HepG2 (cell line): ENCODE results near the gene PLXNA4. TPM values are rescaled to one million over a fixed set of nuclear protein-coding genes. Genes with fewer than 3 reads are reported as not detected.

ENCODE experiments used
- ATAC-seq: fragments of 200-7000 bp; cut with Tn5 transposase; 3 replicates; pipeline ENCODE4 v1.9.1; 2020; ENCODE audit warnings: mild to moderate bottlenecking, moderate library complexity
- BruUV-seq: library from RNA; stranded (reverse); fragments of 400-500 nt; replicated peaks from 2 replicates; lab custom pipeline; 2021; lab: Mats Ljungman, UMichigan
- CTCF ChIA-PET: fragments of 300-600 bp; formaldehyde crosslinking; extraction: SDS; loops from one replicate; lab custom pipeline; 2021; ENCODE audit warnings: low total read pairs, inconsistent platforms, low intra/inter-chr PET ratio; lab: Yijun Ruan, JAX
- POLR2A ChIA-PET: fragments of 350-600 bp; sonication (Branson Sonifier 250); formaldehyde crosslinking; loops from one replicate; lab custom pipeline; 2020; ENCODE audit warnings: antibody characterized with exemption, inconsistent platforms; lab: Yijun Ruan, JAX
- DNase-seq: peaks from one replicate; pipeline ENCODE4 v3.0.0-alpha.2; 2015; ENCODE audit warnings: low spot score
- FAIRE-seq: peaks from 3 replicates; lab custom pipeline; 2011; peaks lifted over from hg19 to GRCh38; lab: Jason Lieb, UNC
- H2AFZ ChIP-seq: one replicate; pipeline ENCODE4 v1.6.1; 2011; ENCODE audit warnings: low read length, inconsistent platforms
- H3K27ac ChIP-seq: fragments of 300-600 bp; 3 replicates; pipeline ENCODE4 v1.8.0; 2011; ENCODE audit warnings: mixed run types, mild to moderate bottlenecking, mixed read lengths, low read length, inconsistent platforms; ENCODE audit not compliant: insufficient read depth; ENCODE audit errors: extremely low read length
- H3K27me3 ChIP-seq, 2 experiments: fragments of 200-600 bp in 1 of 2; 2 replicates in 1 of 2; 3 replicates in 1 of 2; pipeline versions ENCODE4 v1.6.0 to v1.8.0; 2011; ENCODE audit warnings: low read length in 2 of 2, mild to moderate bottlenecking in 2 of 2, moderate library complexity in 2 of 2, inconsistent platforms in 1 of 2; ENCODE audit not compliant: insufficient read depth in 2 of 2, control insufficient read depth in 1 of 2
- H3K36me3 ChIP-seq, 2 experiments: fragments of 200-600 bp in 1 of 2; replicated peaks in 1 of 2; 2 replicates in 1 of 2; 3 replicates in 1 of 2; pipeline versions ENCODE4 v1.5.1 to v1.8.0; 2011; ENCODE audit warnings: low read length in 2 of 2, inconsistent platforms in 1 of 2; ENCODE audit not compliant: insufficient read depth in 2 of 2, control insufficient read depth in 1 of 2
- H3K4me1 ChIP-seq: 2 replicates; pipeline ENCODE4 v1.5.1; 2012; ENCODE audit warnings: low read length, inconsistent platforms; ENCODE audit not compliant: insufficient read depth
- H3K4me2 ChIP-seq: 2 replicates; pipeline ENCODE4 v1.6.0; 2011; ENCODE audit warnings: low read depth, low read length, inconsistent platforms
- H3K4me3 ChIP-seq, 3 experiments: fragments of 200-600 bp in 1 of 3; sonication (generic), shearing (Covaris generic) in 1 of 3; replicated peaks in 1 of 3; 2 replicates each; pipeline ENCODE4 v1.5.1; 2011 to 2016; ENCODE audit warnings: low read length in 3 of 3, inconsistent platforms in 2 of 3, low read depth in 2 of 3, mild to moderate bottlenecking in 2 of 3, control low read depth in 1 of 3, mixed read lengths in 1 of 3; ENCODE audit not compliant: insufficient read depth in 1 of 3
- H3K79me2 ChIP-seq: one replicate; pipeline ENCODE4 v1.6.1; 2011; ENCODE audit warnings: low read length, inconsistent platforms; ENCODE audit not compliant: insufficient read depth
- H3K9ac ChIP-seq: 2 replicates; pipeline ENCODE4 v1.6.0; 2011; ENCODE audit warnings: mild to moderate bottlenecking, low read depth, low read length, inconsistent platforms; ENCODE audit not compliant: insufficient read depth
- H3K9me3 ChIP-seq: 2 replicates; pipeline ENCODE4 v1.5.1; 2012; ENCODE audit warnings: mild to moderate bottlenecking, low read length
- H4K20me1 ChIP-seq: 2 replicates; pipeline ENCODE4 v1.6.0; 2011; ENCODE audit warnings: inconsistent platforms, mild to moderate bottlenecking, low read length, moderate library complexity; ENCODE audit not compliant: insufficient read depth
- FOSL1 ChIP-seq: sonication (generic); formaldehyde crosslinking; IDR thresholded peaks from 2 replicates; pipeline ENCODE4 v1.9.0; 2021; ENCODE audit warnings: missing genetic modification reagents, borderline replicate concordance
- NR3C1 ChIP-seq: sonication (generic); formaldehyde crosslinking; IDR thresholded peaks from 2 replicates; pipeline ENCODE4 v1.4.0; 2020; ENCODE audit warnings: missing genetic modification reagents
- PLRG1 ChIP-seq: fragments of 450-650 bp; conservative IDR thresholded peaks from 2 replicates; pipeline ENCODE4 v1.6.1; 2016
- ZNF138 ChIP-seq: sonication (generic); formaldehyde crosslinking; IDR thresholded peaks from 2 replicates; pipeline ENCODE4 v1.5.0; 2020; ENCODE audit warnings: mild to moderate bottlenecking, low read depth, missing genetic modification reagents
- ZNF749 ChIP-seq: sonication (generic); formaldehyde crosslinking; IDR thresholded peaks from 2 replicates; pipeline ENCODE4 v1.8.0; 2022; ENCODE audit warnings: mild to moderate bottlenecking, missing genetic modification reagents, moderate library complexity, borderline replicate concordance
- ZNF777 ChIP-seq: sonication (generic); formaldehyde crosslinking; IDR thresholded peaks from 2 replicates; pipeline ENCODE4 v1.4.0; 2020; ENCODE audit warnings: missing genetic modification reagents
- WGBS: methylation state at CpG from one replicate; pipeline ENCODE4 v1.1.6; 2017; ENCODE audit warnings: low lambda C conversion rate; 5-methylcytosine and 5-hydroxymethylcytosine counted together
- in situ Hi-C: cut with HindIII; loops from 2 replicates; pipeline ENCODE4 v1.10.0; 2017; ENCODE audit warnings: low pct_unique_long_range_greater_than_20kb; ENCODE audit not compliant: extremely low pct_ligation_motif_present
- intact Hi-C: fragments of 100-400 bp; cut with micrococcal nuclease; formaldehyde crosslinking; loops from one replicate; pipeline ENCODE4 v1.10.0; 2022; ENCODE audit not compliant: unreplicated experiment
- polyA plus RNA-seq, 8 experiments: library from polyadenylated mRNA; depleted of rRNA in 3 of 8; stranded (reverse) in 7 of 8; unstranded in 1 of 8; fragments of >200 nt; fragmentation: Illumina TruSeq in 4 of 8; extraction: Trizol in 4 of 8; gene quantifications; 2 replicates each; pipeline versions ENCODE4 v1.2.1 to v1.2.3, GENCODE V29; 2011 to 2016; ENCODE audit warnings: low read depth in 4 of 8, missing spikeins in 1 of 8, mixed read lengths in 1 of 8; ENCODE audit not compliant: insufficient read depth in 1 of 8
- total RNA-seq, 5 experiments: library from RNA; depleted of rRNA; stranded (reverse); fragments of >200 nt; fragmentation: Illumina TruSeq; extraction: Trizol; gene quantifications; 2 replicates each; pipeline ENCODE4 v1.2.3, GENCODE V29; 2016; ENCODE audit warnings: low read depth in 1 of 5
- TF ChIP-seq, protein P1 (sequence below): fragments of 450-650 bp; IDR thresholded peaks from 2 replicates; pipeline ENCODE4 v1.6.1; 2016
- TF ChIP-seq, protein P2 (sequence below): sonication (generic); formaldehyde crosslinking; IDR thresholded peaks from 2 replicates; pipeline ENCODE4 v1.5.0; 2020; ENCODE audit warnings: missing genetic modification reagents
- TF ChIP-seq, protein P3 (sequence below): sonication (generic); formaldehyde crosslinking; IDR thresholded peaks from 2 replicates; pipeline ENCODE4 v1.5.1; 2020; ENCODE audit warnings: mild to moderate bottlenecking, missing genetic modification reagents, borderline replicate concordance
- TF ChIP-seq, protein P4 (sequence below): sonication (generic); formaldehyde crosslinking; IDR thresholded peaks from 2 replicates; pipeline ENCODE4; 2020; ENCODE audit warnings: missing genetic modification reagents, mild to moderate bottlenecking, borderline replicate concordance

The PLXNA4 gene
- total and polyA plus RNA-seq, 2 of the 13 experiments (the other 11 are each of a cell fraction or from before 2014, with no cell fraction given) = 0.01 to 0.04 TPM

DNA sequence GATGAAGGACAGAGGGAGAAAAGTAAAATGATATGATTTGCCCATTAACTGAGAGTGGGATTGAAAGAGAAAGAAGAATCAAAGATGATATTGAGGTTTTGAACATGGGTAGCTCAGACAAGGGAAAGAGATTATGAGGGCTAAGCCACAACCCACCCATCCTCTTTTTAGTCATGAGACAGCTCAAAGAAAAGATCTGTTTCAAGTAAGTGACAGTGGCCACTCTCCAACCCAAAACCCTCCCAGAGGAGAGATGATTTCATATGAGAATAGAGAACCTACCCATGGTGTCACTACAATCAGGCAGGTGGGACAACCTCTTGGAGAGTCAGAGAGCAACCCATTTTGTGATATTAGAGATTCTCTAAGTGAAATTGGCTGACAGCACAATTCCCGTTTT is 32.2 kb downstream of the PLXNA4 start:
- FAIRE-seq (no peak), DNase-seq (no peak), ATAC-seq (no peak)
- no TSS peak for BruUV-seq
- no peaks in the 10 kb centered on the region for H3K79me2 ChIP-seq
- no peaks in the 10 kb centered on the region for H4K20me1 ChIP-seq
- H3K9ac ChIP-seq = no peak overlapping the region
- H3K4me3 ChIP-seq = no peak overlapping the region
- H3K27me3 ChIP-seq = peaks cover 2 to 5% of the 10 kb centered on the region in 2 experiments; a peak in 2 of 5 replicates
- H3K4me1 ChIP-seq = no peaks in the 10 kb centered on the region
- no peaks in the 10 kb centered on the region for H3K9me3 ChIP-seq
- no peak overlapping the region for H3K4me2 ChIP-seq
- H3K36me3 ChIP-seq = no peaks in the 10 kb centered on the region
- no peak overlapping the region for H2AFZ ChIP-seq
- ChIA-PET CTCF (no interaction called here), POLR2A (no interaction called here)
- intact Hi-C loops (no loop called here), in situ Hi-C loops (no loop called here)
- no peak overlapping the region for H3K27ac ChIP-seq
- 0% methylated on average over 1 of the region's 1 CpG for WGBS
- no peak for TF ChIP-seq ZNF749
- TF ChIP-seq, protein P1, sequence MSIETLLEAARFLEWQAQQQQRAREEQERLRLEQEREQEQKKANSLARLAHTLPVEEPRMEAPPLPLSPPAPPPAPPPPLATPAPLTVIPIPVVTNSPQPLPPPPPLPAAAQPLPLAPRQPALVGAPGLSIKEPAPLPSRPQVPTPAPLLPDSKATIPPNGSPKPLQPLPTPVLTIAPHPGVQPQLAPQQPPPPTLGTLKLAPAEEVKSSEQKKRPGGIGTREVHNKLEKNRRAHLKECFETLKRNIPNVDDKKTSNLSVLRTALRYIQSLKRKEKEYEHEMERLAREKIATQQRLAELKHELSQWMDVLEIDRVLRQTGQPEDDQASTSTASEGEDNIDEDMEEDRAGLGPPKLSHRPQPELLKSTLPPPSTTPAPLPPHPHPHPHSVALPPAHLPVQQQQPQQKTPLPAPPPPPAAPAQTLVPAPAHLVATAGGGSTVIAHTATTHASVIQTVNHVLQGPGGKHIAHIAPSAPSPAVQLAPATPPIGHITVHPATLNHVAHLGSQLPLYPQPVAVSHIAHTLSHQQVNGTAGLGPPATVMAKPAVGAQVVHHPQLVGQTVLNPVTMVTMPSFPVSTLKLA = no peak
- TF ChIP-seq, protein P2, sequence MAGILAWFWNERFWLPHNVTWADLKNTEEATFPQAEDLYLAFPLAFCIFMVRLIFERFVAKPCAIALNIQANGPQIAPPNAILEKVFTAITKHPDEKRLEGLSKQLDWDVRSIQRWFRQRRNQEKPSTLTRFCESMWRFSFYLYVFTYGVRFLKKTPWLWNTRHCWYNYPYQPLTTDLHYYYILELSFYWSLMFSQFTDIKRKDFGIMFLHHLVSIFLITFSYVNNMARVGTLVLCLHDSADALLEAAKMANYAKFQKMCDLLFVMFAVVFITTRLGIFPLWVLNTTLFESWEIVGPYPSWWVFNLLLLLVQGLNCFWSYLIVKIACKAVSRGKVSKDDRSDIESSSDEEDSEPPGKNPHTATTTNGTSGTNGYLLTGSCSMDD = no peak
- TF ChIP-seq, protein P3, sequence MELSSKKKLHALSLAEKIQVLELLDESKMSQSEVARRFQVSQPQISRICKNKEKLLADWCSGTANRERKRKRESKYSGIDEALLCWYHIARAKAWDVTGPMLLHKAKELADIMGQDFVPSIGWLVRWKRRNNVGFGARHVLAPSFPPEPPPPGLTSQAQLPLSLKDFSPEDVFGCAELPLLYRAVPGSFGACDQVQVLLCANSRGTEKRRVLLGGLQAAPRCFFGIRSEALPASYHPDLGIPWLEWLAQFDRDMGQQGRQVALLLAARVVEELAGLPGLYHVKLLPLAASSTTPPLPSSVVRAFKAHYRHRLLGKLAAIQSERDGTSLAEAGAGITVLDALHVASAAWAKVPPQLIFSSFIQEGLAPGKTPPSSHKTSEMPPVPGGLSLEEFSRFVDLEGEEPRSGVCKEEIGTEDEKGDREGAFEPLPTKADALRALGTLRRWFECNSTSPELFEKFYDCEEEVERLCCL (CRISPR knock-in tag) = no peak
- TF ChIP-seq ZNF138 (CRISPR knock-in tag) = no peak
- TF ChIP-seq, protein P4, sequence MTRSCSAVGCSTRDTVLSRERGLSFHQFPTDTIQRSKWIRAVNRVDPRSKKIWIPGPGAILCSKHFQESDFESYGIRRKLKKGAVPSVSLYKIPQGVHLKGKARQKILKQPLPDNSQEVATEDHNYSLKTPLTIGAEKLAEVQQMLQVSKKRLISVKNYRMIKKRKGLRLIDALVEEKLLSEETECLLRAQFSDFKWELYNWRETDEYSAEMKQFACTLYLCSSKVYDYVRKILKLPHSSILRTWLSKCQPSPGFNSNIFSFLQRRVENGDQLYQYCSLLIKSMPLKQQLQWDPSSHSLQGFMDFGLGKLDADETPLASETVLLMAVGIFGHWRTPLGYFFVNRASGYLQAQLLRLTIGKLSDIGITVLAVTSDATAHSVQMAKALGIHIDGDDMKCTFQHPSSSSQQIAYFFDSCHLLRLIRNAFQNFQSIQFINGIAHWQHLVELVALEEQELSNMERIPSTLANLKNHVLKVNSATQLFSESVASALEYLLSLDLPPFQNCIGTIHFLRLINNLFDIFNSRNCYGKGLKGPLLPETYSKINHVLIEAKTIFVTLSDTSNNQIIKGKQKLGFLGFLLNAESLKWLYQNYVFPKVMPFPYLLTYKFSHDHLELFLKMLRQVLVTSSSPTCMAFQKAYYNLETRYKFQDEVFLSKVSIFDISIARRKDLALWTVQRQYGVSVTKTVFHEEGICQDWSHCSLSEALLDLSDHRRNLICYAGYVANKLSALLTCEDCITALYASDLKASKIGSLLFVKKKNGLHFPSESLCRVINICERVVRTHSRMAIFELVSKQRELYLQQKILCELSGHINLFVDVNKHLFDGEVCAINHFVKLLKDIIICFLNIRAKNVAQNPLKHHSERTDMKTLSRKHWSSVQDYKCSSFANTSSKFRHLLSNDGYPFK (CRISPR knock-in tag) = no peak
- TF ChIP-seq NR3C1 (CRISPR knock-in tag) = no peak
- no peak for TF ChIP-seq ZNF777
- TF ChIP-seq FOSL1 (CRISPR knock-in tag) = no peak
- no peak for TF ChIP-seq PLRG1
